Posterior vena cava (tissue), 2 donors: ENCODE results near the gene FOXJ3. TPM values are rescaled to one million over a fixed set of nuclear protein-coding genes. Genes with fewer than 3 reads are reported as not detected.
A peak's percentile ranks its signal among the peaks of the same experiment; 100 is the strongest.

Experiments used
- DNase-seq: peaks from one replicate; pipeline ENCODE4 v3.0.0-alpha.2; 2020; ENCODE audit warnings: low spot score
- intact Hi-C, 2 donors: fragments of 100-400 bp; cut with DNase I; formaldehyde crosslinking; loops; one replicate each; pipeline versions ENCODE4 v1.14.1 to v1.14.2; 2022 to 2023
- total RNA-seq, 2 donors: library from RNA; stranded (reverse); fragmentation: NEBNext Ultra II Directional; extraction: Animal tissue kit (Norgen Biotek cat#: 25700); gene quantifications; one replicate each; pipeline ENCODE4 v1.2.1, GENCODE V29; 2021
- donor health status: DM: yes; HTN: yes; CAD: no.
- donor health status: DM: yes; HTN: yes; CAD: no.

The FOXJ3 gene
- total RNA-seq, 2 donors from 2014 or later, result 44.3 to 45.4 TPM

DNA sequence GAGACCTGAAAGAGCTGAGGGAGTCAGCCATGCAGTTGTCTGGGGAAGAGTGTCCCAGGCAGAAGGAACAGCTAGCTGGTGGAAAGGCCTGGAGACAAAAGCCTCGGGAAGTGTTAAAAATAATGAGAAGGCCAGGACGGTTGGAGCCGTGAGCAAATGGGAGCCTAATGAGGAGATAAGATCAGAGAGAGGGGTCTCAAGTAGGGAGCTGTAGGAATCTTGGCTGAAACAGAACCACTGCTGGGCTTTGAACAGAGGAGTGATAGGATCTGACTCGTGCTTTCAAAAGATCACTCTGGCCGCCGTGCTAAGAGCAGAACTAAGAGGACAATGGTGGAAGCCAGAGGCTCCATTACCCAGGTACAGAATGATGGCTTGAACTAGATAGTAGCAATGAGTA lies 1.9 kb upstream of the FOXJ3 start:
- no peak for DNase-seq
- intact Hi-C loops, result no loop called here

DNA sequence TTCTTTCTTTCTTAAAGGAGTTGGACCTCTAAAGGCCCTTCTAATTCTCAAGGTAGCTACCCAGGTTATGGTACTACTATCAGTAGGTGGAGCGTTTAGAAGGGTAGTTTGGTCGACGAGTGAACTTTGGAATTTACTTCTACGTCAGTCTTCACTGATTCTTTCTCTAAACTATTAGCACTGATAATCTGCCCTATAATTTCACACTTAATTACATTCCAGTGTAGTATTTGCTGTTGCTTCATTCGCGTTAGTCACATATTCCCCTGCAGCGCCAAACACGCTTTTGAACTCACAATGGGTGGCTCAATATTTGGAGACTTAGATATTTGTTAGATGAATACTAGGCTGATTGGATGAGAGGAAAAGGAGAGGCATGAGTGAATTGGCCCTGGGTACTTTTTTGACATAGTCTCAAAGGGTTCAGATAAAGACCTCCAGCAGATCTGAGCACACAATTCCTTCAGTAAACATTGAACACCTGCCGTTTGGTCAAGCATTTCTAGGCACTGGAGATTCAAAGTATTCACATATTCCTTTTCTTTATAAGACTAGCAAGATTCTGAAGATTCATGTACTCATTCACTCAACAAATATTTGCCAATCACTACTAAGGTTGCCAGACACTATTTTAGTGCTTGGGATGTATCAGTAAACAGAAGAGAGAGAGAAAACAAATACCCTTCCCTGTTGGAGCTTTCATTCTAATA lies 929 bp upstream of the FOXJ3 start:
- intact Hi-C loops, result no loop called here
- no peak for DNase-seq

DNA sequence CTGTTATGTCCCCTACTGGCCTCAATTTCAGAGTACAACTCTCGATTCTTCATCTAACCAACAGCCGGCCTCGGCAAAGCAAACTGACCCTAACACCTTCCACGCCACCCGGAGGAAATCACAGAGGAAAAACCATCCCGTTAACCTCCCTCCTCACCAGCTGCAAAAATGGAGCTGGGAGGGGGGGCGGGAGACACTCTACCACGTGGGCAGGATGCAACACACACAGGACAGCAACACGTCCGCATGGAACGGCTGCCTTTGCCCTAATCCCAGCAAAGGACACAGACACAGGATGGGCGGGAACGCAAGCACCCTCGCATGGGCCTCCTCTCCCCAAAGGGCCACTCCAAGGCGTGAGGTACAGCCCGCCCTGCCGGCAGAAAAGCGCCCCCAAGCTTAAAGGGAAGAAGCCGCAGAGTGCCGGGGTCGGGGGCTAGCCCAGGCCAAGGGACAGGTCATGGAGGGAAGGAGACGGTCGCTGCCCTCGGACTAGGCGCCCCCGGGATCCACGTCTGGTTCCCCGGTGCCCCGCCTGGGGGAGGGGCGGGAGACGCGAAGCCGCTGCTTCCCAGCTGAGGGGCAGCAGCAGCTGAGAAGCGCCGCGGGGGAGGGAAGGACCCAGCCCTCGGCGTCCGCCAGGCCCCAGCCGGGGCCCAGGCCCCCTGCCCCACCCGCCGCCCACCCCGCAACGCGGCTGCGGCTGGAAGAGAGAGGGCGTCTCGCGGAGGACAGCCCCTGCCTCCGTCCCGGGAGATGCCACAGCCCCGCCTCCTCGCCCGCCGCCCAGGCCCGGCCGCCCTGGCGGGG lies 590 bp downstream of the FOXJ3 start:
- DNase-seq, result peak; percentile 83
- intact Hi-C loops, result no loop called here

DNA sequence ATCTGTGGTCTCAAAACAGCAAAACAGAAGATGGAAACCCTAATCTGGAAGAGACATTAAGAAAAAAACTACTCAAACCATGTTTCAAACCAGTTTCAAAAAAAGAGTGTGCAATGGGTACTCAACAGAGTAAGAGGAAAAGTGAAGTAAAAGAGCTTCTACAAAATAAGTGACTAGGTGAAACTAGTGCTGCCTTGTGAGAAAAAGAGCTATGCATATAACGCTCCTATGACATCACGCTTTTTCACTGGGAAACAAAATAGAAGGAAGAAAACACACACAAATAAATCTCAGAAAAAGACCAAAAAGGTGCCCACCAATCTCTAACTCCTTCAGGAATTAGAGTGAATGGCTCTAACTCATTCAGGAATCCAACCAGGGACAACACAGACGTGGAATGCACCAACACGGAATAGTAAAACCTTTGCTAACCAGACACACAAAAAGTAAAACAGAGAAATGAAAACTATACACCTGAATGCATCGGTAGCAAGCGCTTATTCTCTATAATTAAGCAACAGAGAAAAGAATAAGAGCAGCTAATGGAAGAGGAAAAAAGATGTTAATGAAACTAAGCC lies 1.3 kb downstream of the FOXJ3 start:
- intact Hi-C loops, result no loop called here
- no peak for DNase-seq

DNA sequence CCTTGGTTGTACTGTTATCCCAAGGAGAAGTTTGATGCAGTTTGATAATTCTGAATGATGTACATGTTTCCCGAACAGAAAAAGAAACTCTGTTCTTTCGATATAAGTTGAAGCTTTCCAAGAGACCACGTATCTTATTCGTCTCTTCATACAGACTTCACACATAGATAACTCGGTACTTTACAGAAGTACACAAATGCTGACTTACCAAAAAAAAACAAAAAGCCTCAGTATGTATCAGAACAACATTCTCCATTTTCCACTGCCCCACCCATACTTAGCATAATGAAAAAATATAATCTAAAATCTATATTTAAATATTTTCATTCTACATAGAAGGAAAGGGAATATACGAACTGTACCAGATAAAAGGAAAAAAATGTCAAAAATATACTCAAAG lies 2.2 kb downstream of the FOXJ3 start:
- no peak for DNase-seq
- intact Hi-C loops, result no loop called here

DNA sequence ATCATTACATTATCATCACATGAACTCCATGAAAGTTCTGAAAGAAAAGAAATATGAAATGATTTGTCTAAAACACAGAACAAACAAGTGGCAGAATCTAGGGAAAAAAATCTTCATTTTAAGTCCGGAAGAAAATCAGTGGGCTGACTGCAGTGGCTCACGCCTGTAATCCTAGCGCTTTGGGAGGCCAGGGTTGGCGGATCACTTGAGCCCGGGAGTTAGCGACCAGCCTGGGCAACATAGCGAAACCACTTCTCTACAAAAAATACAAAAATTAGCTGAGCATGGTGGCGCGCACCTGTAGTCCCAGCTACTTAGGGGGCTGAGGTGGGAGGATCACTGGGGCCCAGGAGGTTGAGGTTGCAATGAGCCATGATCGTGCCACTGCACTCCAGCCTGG lies 4.8 kb downstream of the FOXJ3 start:
- DNase-seq, result no peak
- intact Hi-C loops, result no loop called here

DNA sequence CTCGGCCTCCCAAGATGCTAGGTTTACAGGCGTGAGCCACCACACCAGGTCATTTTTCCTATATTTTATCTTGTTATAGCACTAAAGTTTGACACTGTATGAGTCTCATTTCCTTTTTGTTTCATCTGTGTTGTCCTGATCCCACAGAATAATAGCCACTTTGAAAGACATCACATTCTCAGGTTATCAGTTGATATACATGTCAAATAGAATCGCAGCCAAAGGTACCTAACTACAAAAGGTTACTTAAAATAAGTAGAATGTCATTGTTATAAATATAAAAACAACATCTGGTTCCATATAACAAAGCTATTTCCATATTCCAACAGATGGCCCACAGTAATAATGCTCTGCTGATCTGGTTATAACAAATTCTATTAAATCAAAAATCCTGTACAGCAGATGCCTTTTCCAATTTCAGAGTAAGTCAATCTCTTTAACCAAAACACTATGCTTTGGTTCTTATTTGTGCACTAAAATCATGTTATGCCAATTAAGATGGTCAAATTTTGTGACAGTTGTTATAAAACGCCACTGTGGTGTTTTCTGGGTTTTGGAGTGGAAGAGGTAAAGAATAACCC lies 6.0 kb downstream of the FOXJ3 start:
- intact Hi-C loops, result no loop called here
- no peak for DNase-seq

DNA sequence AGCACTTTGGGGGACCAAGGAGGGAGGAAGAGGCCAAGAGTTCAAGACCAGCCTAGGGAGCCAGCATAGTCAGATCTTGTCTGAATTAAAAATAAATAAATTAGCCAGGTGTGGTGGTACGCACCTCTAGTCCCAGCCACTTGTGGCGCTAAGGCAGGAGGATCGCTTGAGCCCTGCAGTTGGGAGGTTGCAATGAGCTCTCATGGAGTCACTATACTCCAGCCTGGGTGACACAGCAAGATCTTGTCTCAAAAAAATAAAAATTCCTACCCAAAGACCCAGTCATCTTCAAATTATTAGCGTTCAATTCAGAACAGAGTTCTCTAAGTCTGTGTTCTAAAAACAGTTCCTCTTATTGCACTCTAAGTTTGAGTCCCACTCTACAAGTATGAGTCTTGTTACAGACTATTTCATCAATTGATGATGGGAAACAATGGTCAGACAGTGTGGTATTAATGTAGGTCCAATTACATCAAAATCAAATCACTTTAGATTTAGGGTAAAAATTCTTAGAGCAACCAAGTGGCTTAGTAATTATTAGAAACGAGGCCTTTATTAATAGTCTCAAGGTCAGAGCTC lies 6.9 kb downstream of the FOXJ3 start:
- intact Hi-C loops, result no loop called here
- DNase-seq, result no peak

DNA sequence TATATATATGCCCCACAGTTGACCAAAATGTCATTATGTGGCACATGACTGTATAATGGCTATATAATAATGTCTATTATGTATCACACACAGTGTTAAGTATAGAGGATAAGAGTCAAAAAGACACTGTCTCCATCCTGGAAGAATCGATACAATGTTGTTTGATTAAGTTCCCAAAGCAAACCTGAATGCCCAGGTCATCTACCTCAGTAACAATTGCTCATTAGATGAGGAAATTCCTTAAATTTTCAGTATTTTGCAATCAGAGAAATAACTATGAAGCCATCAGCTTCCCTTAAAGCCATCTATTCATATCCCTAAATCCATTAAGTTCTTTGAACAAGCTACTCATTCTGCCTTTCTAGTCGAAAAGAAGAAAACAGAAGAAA lies 10.0 kb downstream of the FOXJ3 start:
- intact Hi-C loops, result no loop called here
- no peak for DNase-seq

DNA sequence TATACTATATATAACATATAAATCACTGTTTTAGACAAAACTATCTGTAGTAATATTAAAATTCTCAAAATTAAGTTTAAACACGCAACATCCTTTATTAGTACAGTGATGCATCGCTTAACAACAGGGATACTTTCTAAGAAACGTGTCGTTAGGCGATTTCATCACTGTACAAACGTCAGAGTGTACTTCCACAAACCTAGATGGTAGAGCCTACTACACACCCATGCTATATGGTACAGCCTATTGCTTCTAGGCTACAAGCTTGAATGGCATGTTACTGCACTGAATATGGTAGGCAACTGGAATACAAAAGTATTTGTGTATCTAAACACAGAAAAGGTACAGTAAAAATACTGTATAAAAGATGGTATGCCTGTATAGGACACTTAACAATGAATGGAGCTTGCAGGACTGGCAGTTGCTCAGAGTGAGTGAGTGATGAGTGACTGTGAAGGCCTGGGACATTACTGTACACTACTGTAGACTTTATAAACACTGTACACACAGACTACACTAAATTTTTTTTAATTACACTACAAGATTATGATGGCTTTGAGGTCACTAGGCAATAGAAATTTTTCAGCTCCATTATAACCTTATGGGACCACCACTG lies 10.5 kb downstream of the FOXJ3 start:
- intact Hi-C loops, result no loop called here

DNA sequence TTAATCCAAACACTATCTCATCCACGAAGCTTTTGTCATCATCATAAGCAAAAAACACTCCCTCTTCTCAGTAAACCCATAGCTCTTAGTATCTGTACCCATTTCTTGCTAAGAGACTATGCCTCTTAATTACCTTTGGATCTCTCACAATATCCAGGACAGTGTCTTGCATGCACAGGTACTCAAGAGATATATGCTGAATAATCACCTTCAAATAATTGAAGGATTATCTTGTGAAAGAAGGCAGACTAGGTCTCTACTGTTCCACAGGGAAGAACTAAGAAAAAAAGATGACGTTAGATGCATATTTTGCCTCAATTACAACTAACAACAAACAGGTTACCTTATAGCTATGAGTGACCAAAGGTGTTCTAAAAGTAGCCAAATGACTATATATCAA lies 11.5 kb downstream of the FOXJ3 start:
- intact Hi-C loops, result no loop called here
- DNase-seq, result no peak

More for the DNA sequence above, 10.5 kb downstream of the FOXJ3 start:
- no peak for DNase-seq

DNA sequence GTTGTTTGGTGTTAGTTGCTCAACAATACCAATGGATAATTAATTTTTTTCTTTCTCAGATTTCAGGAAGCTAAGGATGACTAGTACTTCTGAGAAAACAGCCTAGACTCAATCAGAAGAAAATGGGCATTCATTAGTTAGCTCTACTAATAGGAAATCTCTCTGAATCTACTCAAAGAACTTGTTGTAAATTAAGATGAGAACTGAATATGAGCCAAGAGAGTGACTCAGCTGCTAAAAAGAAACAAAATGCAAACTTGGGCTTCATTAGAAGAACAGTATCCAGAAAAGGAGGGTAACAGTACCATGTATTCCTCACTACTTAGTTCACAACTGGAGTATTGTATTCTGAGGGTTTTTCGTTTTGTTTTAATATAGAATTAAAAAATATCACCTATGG lies 12.5 kb downstream of the FOXJ3 start:
- no peak for DNase-seq
- intact Hi-C loops, result no loop called here

DNA sequence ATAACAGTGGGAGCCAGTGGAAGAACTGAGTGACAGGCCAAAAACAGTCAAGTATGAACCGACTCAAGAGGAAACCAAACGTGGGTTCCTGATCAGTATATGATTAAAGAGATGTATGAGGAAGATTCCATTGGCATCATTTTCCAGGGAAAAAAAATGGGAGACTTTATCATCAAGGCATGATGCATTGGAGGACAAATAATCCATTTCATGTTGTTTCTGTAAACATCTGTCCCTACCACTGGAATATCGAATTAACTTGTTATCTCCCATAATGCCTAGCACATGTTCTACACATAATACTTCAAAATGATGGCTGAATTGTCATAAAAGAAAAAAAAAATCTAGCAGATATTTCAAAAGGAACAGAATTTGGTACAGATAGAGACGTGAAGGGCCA lies 13.3 kb downstream of the FOXJ3 start:
- DNase-seq, result no peak
- intact Hi-C loops, result no loop called here

DNA sequence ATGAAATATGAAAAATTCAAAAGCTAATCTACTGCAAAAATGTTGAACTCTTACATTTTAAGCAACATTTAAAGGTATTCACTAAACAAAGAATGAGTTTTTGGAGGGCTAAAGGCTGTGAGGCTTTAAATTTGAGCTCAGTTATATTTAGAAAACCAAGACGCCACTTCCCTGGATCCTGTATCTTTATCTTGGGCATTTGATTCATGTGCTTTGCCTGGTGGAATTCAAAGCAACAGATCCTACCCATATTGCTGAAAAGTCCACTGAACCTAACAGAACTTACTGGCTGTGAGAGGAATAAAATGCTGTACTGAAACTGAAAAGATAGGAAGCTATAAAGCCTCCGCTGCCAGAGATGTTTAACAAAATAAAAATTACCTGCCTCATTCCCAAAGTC lies 14.3 kb downstream of the FOXJ3 start:
- intact Hi-C loops, result no loop called here
- DNase-seq, result no peak

DNA sequence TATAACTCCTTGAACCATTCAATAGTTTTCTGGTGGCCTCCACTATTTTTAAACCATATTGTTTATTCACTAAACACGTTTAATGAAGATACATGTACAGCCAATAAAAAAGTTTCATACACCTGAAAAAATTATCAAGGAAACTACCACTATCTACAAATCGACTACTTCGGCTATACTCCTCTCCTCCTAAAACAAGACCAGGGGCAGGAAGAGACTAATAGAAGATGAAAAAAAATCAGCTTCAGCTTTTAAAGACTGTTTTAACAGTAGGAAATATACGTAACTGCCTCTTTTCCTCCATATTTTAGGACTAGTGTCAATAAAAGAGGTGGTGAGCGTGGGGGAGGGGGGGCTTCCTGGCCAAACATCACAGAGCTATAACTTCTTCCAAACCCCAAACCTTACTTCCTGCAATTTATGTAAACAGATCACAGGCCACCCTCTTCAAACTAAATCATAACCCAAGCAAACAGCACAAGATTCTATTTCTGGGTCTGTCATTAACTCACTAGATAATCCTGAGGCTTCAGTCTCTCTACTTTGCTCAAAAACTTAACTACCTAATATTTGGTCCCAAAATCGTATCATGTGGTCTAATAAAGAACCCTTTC lies 15.1 kb downstream of the FOXJ3 start:
- DNase-seq, result no peak
- intact Hi-C loops, result loop anchor here in 1 of 2 donors (2.0 kb wide), 1 partner anchor 75 kb away; no protein-coding TSS in a partner anchor

DNA sequence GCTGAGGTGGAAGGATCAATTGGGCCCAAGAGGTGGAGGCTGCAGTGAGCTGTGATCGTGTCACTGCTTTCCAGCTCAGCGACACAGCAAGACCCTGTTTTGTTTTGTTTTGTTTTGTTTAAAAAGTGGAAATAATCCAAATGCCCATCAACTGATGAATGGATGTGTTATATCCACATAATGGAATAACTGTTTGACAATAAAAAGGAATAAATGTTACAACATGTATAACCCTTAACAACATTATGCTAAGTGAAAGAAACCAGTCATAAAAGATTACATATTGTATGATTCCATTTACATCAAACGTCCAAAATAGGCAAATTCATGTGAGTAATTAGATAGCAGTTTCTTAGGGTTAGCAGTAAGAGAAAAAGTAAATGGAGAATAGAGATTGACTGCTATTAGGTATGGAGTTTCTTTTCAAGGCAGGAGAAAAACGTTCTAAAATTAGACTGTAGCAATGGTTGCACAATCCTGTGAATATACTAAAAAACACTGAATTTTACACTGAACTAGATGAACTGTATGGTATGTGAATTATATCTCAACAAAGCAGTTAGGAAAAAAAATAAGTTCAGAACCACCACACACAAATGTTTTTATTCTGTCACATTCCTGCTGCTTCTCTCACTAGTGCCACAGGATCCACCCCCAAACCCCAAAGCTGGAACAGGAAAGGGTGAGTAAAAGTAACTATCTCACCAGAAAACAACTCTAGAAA lies 15.7 kb downstream of the FOXJ3 start:
- DNase-seq, result no peak
- intact Hi-C loops, result loop anchor here in 1 of 2 donors (2.0 kb wide), 1 partner anchor 74 kb away; no protein-coding TSS in a partner anchor

DNA sequence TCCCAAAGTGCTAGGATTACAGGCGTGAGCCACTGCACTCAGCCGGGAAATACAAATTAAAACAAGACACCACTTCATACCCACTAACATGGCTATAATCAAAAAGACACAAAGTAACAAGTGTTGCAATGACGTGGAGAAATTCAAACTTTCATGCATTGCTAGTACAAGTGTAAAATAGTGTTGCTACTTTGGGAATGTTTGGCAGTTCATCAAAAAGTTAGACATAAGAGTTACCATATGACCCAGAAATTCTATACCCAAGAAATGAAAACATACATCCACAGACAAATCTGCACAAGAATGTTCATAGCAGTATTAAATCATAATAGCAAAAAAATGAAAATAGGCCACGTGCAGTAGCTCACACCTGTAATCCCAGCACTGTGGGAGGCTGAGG lies 16.4 kb downstream of the FOXJ3 start:
- no peak for DNase-seq
- intact Hi-C loops, result loop anchor here in 1 of 2 donors (2.0 kb wide), 1 partner anchor 74 kb away; no protein-coding TSS in a partner anchor

DNA sequence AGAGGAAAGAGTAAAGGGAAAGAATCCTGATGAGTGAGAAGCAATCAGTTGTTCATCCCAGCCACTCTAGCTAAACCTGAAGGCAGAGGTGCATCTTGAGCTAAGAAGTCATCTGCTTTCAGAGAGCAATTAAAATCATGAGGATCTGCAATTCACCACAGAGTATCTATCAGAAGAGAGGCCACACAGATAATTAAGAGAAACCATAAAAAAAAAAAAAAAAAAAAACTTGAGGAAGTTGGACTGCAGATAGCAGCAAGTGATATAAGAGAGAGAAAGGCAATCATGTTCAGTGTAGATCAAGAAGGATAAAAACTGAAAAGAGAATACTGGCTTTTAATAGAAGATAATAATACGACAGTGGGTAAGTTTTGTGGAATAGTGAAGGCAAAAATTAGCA lies 17.7 kb downstream of the FOXJ3 start:
- intact Hi-C loops, result no loop called here
- DNase-seq, result no peak
